GM20431 (cell line): ENCODE results near the gene CKAP2L.

Source experiments
- in situ Hi-C: fragments of 300-500 bp; cut with MseI, MboI; formaldehyde crosslinking; loops from one replicate; pipeline ENCODE4 v1.15.0; 2020; ENCODE audit warnings: low sequenced_read_pairs; ENCODE audit not compliant: unreplicated experiment

Gene CKAP2L

GRCh38 chr2:112767693-112768330 lies 3.4 kb upstream of the CKAP2L start:
- in situ Hi-C loops: no loop called here

DNA sequence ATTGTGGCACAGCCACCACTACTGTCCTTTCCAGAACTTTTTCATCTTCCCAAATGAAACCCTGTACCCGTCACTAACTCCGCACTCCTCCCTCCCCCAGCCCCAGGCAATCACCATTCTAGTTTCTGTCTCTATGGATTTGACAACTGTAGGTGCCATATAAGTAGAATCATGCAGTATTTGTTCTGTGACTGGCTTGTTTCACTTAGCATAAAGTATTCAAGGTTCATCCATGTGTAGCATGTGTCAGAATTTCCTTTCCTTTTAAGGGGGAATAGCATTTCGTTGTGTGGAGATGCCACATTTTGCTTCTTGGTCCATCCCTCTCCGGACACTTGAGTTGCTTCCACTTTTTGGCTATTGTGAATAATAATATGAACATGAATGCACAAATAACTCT lies 842 bp upstream of the CKAP2L start:
- in situ Hi-C loops: no loop called here

GRCh38 chr2:112762276-112762675 lies 2.1 kb downstream of the CKAP2L start:
- in situ Hi-C loops: no loop called here

GRCh38 chr2:112760149-112760548 lies 4.3 kb downstream of the CKAP2L start:
- in situ Hi-C loops: no loop called here

DNA sequence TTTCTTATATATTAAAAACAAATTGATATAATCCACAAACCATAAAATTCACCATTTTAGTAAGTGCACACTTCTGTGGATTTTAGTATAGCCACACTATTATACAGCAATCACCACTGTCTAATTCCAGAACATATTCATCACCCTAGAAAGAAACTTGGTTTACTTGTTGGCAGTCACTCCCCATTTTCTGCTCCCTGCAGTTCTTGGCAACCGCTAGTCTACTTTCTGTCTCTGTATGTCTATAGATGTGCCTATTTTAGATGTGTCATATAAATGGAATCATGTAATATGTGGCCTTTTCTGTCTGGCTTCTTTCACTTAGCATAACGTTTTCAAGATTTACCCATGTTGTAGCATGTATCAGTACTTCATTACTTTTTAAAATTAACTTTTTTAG lies 5.7 kb downstream of the CKAP2L start:
- in situ Hi-C loops: loop anchor here (10.0 kb wide), 1 partner anchor 126 kb away; no protein-coding TSS in a partner anchor

DNA sequence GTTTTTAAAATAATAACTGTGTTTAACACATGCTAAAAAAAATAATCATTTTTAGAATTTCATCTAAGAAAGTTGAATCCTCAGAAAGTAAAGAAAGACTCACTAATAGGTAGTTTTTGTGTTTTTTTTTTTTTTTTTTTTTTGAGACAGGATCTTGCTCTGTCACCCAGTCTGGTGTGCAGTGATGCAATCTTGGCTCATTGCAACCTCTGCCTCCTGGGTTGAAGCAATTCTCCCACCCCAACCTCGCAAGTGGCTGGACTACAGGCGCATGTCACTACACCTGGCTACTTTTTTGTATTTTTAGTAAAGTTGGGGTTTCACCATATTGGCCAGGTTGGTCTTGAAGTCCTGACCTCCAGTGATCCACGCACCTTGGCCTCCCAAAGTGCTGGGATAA lies 7.1 kb downstream of the CKAP2L start:
- in situ Hi-C loops: loop anchor here (10.0 kb wide), 1 partner anchor 128 kb away; no protein-coding TSS in a partner anchor

DNA sequence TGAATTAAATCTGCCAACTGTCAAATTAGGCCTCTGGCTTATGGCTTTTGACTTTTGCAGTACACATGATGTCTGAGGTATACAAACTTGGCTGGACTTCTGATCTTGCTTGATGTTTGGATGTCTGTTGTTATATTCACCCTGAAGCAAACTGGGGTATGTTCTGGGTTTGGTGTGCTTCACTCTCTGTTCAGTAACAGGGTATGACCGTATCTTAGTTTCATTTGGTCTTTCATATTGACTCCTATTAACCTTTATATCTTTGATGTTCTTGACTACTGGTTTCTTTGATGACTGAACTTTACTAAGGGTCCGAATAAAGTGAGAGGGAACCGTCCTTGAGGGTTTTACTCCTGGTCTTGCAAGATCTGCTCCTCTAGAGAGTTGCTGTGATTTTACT lies 8.2 kb downstream of the CKAP2L start:
- in situ Hi-C loops: loop anchor here (10.0 kb wide), 1 partner anchor 129 kb away; no protein-coding TSS in a partner anchor

GRCh38 chr2:112755444-112755843 lies 9.0 kb downstream of the CKAP2L start:
- in situ Hi-C loops: loop anchor here (10.0 kb wide), 1 partner anchor 129 kb away; no protein-coding TSS in a partner anchor

DNA sequence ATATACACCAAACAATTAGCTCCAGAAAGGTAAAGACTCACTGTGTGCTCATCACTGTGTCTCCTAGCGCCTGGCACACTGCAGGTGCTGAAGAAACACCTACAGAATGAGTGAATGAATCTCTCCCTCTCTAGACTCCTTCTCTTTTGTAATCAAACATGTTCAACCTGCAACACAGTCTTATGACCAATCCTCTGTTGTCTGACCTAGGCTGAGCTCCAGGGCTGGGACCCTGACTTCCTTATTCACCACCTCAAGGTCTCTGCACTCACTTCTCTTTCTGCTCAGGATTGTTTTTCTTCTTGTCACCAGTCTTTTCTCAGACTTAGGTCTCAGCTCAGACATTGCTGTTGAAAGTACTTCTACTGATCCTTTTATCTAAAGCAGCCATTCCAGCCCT lies 9.8 kb downstream of the CKAP2L start:
- in situ Hi-C loops: loop anchor here (10.0 kb wide), 1 partner anchor 130 kb away; no protein-coding TSS in a partner anchor

DNA sequence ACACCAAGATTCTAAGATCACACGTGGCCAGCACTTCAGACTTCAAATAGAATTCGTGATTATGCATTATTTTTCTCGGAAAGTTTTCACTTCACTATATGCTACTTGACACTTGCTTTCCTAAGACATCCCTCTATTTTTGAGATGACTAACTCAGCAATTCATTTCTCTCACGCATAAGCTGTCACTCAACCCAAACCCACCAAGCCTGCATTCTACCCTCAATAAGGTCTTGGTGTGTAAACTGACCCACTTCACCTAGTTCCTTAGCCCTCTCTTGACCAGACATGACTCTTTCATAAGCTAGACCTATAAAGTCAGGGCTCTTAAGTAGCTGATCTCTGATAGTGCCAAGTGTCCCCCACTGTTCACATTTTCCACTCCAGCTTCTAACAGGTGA lies 11.7 kb downstream of the CKAP2L start:
- in situ Hi-C loops: loop anchor here (10.0 kb wide), 1 partner anchor 132 kb away; no protein-coding TSS in a partner anchor

- in situ Hi-C loops: loop anchor here (10.0 kb wide), 1 partner anchor 133 kb away; no protein-coding TSS in a partner anchor
Observed at GRCh38 chr2:112751451-112752197, 12.8 kb downstream of the CKAP2L start.

- in situ Hi-C loops: loop anchor here (10.0 kb wide), 1 partner anchor 134 kb away; no protein-coding TSS in a partner anchor
Observed at GRCh38 chr2:112750560-112750843, 13.9 kb downstream of the CKAP2L start.

DNA sequence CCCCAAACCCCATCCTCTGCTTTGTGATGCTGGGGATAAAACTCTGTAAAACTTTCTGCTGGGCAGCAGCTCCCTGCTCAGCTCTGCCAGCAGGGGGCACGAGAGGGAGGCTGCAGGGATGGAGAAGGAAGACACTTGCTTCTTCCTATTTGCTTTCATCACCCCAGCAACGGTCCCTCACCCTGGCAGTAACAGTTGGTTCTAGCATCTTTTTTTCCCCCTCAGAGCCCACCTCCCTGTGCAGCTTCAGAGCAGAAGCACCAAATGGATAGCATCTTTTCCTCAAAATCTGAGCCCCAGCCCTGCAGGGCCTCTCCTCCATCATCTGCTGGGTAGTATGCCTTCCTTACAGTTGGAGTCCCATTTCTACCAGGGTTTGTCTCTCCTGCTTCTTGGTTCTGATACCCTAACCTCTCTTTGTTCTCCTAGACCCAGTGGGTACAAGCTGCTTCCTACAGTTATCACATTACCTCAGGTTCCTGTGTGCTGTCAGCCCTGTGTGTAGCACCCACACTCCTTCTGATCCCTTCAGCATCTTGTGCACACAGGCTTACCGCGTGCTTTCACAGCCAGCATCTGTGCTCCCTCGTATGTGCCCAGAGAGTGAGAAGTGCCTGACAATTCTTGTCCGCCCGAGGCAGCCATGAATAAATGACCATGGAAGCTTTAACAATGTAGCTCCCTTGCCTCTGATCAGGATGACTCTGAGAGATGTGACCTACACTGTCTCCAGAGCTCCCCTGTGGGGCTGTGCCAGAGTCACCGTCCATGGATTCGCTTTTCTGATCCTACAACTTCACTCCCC lies 14.5 kb downstream of the CKAP2L start:
- in situ Hi-C loops: loop anchor here (10.0 kb wide), 1 partner anchor 135 kb away; no protein-coding TSS in a partner anchor

DNA sequence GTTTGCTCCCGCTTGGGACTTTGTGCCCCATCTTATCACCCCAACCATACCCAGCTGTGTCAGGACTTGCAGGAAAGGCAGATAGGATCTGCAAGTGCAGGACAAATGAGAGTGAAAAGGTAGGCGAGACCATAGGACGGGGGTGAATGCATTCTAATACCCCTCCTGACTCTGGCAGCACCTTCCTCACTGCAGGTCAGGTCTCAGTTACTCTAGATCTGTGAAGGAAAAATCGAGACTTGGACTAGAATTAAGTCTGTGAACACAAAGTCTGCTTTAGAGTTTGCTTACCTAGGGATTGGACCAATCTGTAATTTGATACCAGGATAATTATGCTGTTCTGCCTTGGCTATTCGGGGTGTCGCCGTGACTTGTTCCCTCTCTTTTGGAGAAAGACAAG lies 23.9 kb downstream of the CKAP2L start:
- in situ Hi-C loops: no loop called here

GRCh38 chr2:112737542-112738232 lies 26.7 kb downstream of the CKAP2L start:
- in situ Hi-C loops: no loop called here

DNA sequence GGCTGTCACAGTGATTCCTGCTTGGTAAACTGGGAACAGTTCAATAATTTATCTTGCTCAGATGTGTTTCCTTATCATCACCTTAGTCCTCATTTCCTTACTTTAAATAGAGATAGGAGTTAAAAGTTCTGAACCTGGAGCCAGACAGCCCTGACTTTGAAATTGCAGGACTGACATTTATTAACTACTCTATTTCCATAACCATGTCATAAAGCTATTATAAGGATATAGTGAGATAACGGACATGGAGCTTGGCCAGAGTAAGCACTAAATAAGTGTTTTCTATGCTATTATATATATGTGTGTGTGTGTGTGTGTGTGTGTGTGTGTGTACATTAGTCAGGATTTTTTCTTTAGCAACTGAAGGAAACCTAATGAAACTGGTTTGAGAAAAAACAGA lies 30.5 kb downstream of the CKAP2L start:
- in situ Hi-C loops: no loop called here

- in situ Hi-C loops: no loop called here
Observed at GRCh38 chr2:112733456-112733855, 31.0 kb downstream of the CKAP2L start.

DNA sequence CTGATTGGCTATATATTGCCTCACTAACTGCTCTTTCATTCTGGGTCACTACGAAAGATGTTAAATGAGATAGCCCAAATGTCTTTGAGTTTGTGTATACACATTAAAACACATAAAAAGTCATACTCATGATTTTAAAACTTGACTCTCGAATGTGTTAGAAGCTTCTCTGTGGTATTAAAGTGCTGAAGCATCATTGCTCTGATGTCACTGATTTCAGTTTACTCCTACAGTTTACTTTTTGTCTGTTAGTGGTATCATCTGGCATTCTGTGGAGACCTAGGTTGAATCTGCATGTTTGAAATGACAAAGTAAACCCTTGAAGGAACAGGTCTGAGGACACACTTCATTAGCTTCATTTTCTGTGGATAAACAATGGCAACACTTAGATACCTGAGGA lies 32.9 kb downstream of the CKAP2L start:
- in situ Hi-C loops: no loop called here

DNA sequence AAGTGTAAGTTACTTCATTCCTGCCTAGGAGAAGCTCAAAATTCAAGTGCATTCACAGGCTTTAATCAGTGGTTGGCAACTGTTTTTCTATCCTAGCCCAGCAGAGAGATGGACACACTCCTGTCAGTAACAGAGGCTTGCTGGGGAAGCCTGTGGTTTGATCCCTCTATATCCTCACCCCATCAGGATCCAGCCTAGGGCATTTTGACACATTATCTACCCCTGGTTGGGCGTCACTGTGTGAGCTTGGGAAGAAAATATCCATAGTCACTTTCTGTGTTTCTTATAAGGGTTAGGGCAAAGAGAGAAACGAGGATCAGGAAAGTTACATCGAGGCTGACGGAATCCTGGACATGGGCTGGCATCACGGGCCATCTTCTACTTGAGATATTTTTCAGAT lies 33.6 kb downstream of the CKAP2L start:
- in situ Hi-C loops: no loop called here

GRCh38 chr2:112730216-112730615 lies 34.2 kb downstream of the CKAP2L start:
- in situ Hi-C loops: no loop called here
